HepG2 (cell line): ENCODE data around the gene PARK7. TPM values are rescaled to one million over a fixed set of nuclear protein-coding genes. Genes with fewer than 3 reads are reported as not detected.

Experiments used
- ATAC-seq: fragments of 200-7000 bp; cut with Tn5 transposase; 3 replicates; pipeline ENCODE4 v1.9.1; 2020; ENCODE audit warnings: mild to moderate bottlenecking, moderate library complexity
- BruUV-seq: library from RNA; stranded (reverse); fragments of 400-500 nt; replicated peaks from 2 replicates; lab custom pipeline; 2021; lab: Mats Ljungman, UMichigan
- CTCF ChIA-PET: fragments of 300-600 bp; formaldehyde crosslinking; extraction: SDS; loops from one replicate; lab custom pipeline; 2021; ENCODE audit warnings: low total read pairs, inconsistent platforms, low intra/inter-chr PET ratio; lab: Yijun Ruan, JAX
- POLR2A ChIA-PET: fragments of 350-600 bp; sonication (Branson Sonifier 250); formaldehyde crosslinking; loops from one replicate; lab custom pipeline; 2020; ENCODE audit warnings: antibody characterized with exemption, inconsistent platforms; lab: Yijun Ruan, JAX
- DNase-seq: peaks from one replicate; pipeline ENCODE4 v3.0.0-alpha.2; 2015; ENCODE audit warnings: low spot score
- FAIRE-seq: peaks from 3 replicates; lab custom pipeline; 2011; peaks lifted over from hg19 to GRCh38; lab: Jason Lieb, UNC
- H2AFZ ChIP-seq: one replicate; pipeline ENCODE4 v1.6.1; 2011; ENCODE audit warnings: low read length, inconsistent platforms
- H3K27ac ChIP-seq: fragments of 300-600 bp; 3 replicates; pipeline ENCODE4 v1.8.0; 2011; ENCODE audit warnings: mixed run types, mild to moderate bottlenecking, mixed read lengths, low read length, inconsistent platforms; ENCODE audit not compliant: insufficient read depth; ENCODE audit errors: extremely low read length
- H3K27me3 ChIP-seq, 2 experiments: fragments of 200-600 bp in 1 of 2; 2 replicates in 1 of 2; 3 replicates in 1 of 2; pipeline versions ENCODE4 v1.6.0 to v1.8.0; 2011; ENCODE audit warnings: low read length in 2 of 2, mild to moderate bottlenecking in 2 of 2, moderate library complexity in 2 of 2, inconsistent platforms in 1 of 2; ENCODE audit not compliant: insufficient read depth in 2 of 2, control insufficient read depth in 1 of 2
- H3K36me3 ChIP-seq, 2 experiments: fragments of 200-600 bp in 1 of 2; replicated peaks in 1 of 2; 2 replicates in 1 of 2; 3 replicates in 1 of 2; pipeline versions ENCODE4 v1.5.1 to v1.8.0; 2011; ENCODE audit warnings: low read length in 2 of 2, inconsistent platforms in 1 of 2; ENCODE audit not compliant: insufficient read depth in 2 of 2, control insufficient read depth in 1 of 2
- H3K4me1 ChIP-seq: 2 replicates; pipeline ENCODE4 v1.5.1; 2012; ENCODE audit warnings: low read length, inconsistent platforms; ENCODE audit not compliant: insufficient read depth
- H3K4me2 ChIP-seq: 2 replicates; pipeline ENCODE4 v1.6.0; 2011; ENCODE audit warnings: low read depth, low read length, inconsistent platforms
- H3K4me3 ChIP-seq, 3 experiments: fragments of 200-600 bp in 1 of 3; sonication (generic), shearing (Covaris generic) in 1 of 3; replicated peaks in 1 of 3; 2 replicates each; pipeline ENCODE4 v1.5.1; 2011 to 2016; ENCODE audit warnings: low read length in 3 of 3, inconsistent platforms in 2 of 3, low read depth in 2 of 3, mild to moderate bottlenecking in 2 of 3, control low read depth in 1 of 3, mixed read lengths in 1 of 3; ENCODE audit not compliant: insufficient read depth in 1 of 3
- H3K79me2 ChIP-seq: one replicate; pipeline ENCODE4 v1.6.1; 2011; ENCODE audit warnings: low read length, inconsistent platforms; ENCODE audit not compliant: insufficient read depth
- H3K9ac ChIP-seq: 2 replicates; pipeline ENCODE4 v1.6.0; 2011; ENCODE audit warnings: mild to moderate bottlenecking, low read depth, low read length, inconsistent platforms; ENCODE audit not compliant: insufficient read depth
- H3K9me3 ChIP-seq: 2 replicates; pipeline ENCODE4 v1.5.1; 2012; ENCODE audit warnings: mild to moderate bottlenecking, low read length
- H4K20me1 ChIP-seq: 2 replicates; pipeline ENCODE4 v1.6.0; 2011; ENCODE audit warnings: inconsistent platforms, mild to moderate bottlenecking, low read length, moderate library complexity; ENCODE audit not compliant: insufficient read depth
- DNMT3B ChIP-seq: conservative IDR thresholded peaks from 2 replicates; pipeline ENCODE4 v1.6.1; 2016; ENCODE audit warnings: missing biosample characterization, control low read depth
- FOXM1 ChIP-seq: sonication (generic); formaldehyde crosslinking; IDR thresholded peaks from 2 replicates; pipeline ENCODE4 v1.5.0; 2020; ENCODE audit warnings: missing genetic modification reagents
- JDP2 ChIP-seq: sonication (generic); formaldehyde crosslinking; IDR thresholded peaks from 2 replicates; pipeline ENCODE4 v1.8.1; 2022; ENCODE audit warnings: missing genetic modification reagents, borderline replicate concordance
- MBNL3 ChIP-seq: fragments of 250-450 bp; sonication (Bioruptor Pico); conservative IDR thresholded peaks from 2 replicates; pipeline ENCODE4 v1.8.0; 2022; ENCODE audit warnings: mild to moderate bottlenecking, inconsistent platforms
- MYC ChIP-seq: sonication (generic); formaldehyde crosslinking; IDR thresholded peaks from 2 replicates; pipeline ENCODE4 v1.9.0; 2021; ENCODE audit warnings: missing genetic modification reagents, borderline replicate concordance
- NFE2L2 ChIP-seq: fragments of 150-350 bp; IDR thresholded peaks from 2 replicates; pipeline ENCODE4 v1.6.1; 2014; ENCODE audit warnings: low read length
- NFIC ChIP-seq: IDR thresholded peaks from 2 replicates; pipeline ENCODE4 v1.6.1; 2012; ENCODE audit warnings: mild to moderate bottlenecking, low read length, inconsistent platforms
- PAF1 ChIP-seq: IDR thresholded peaks from 2 replicates; pipeline ENCODE4 v1.6.1; 2016; ENCODE audit warnings: missing genetic modification reagents, missing compliant biosample characterization
- PHB2 ChIP-seq: fragments of 450-650 bp; IDR thresholded peaks from 2 replicates; pipeline ENCODE4 v1.6.1; 2018; ENCODE audit not compliant: partially characterized antibody
- POLR2A ChIP-seq, 2 experiments: IDR thresholded peaks; 2 replicates each; pipeline ENCODE4 v1.6.1; 2011; ENCODE audit warnings: low read depth in 2 of 2, low read length in 2 of 2, mild to moderate bottlenecking in 1 of 2, moderate library complexity in 1 of 2; ENCODE audit not compliant: insufficient read depth in 1 of 2
- RBAK ChIP-seq: sonication (generic); formaldehyde crosslinking; IDR thresholded peaks from 2 replicates; pipeline ENCODE4 v1.5.1; 2020; ENCODE audit warnings: mild to moderate bottlenecking, missing genetic modification reagents
- RBFOX2 ChIP-seq: fragments of 200-400 bp; formaldehyde crosslinking; IDR thresholded peaks from 2 replicates; pipeline ENCODE4 v1.6.1; 2017; ENCODE audit warnings: low read depth, mild to moderate bottlenecking, low read length
- RXRB ChIP-seq: IDR thresholded peaks from 2 replicates; pipeline ENCODE4 v1.6.1; 2016; ENCODE audit warnings: borderline replicate concordance, missing genetic modification reagents, missing compliant biosample characterization
- SPEN ChIP-seq: sonication (generic); formaldehyde crosslinking; IDR thresholded peaks from 2 replicates; pipeline ENCODE4 v1.5.1; 2020; ENCODE audit warnings: low read depth, mild to moderate bottlenecking, missing genetic modification reagents
- ZBTB7A ChIP-seq: sonication (generic); formaldehyde crosslinking; IDR thresholded peaks from 2 replicates; pipeline ENCODE4 v1.8.0; 2022; ENCODE audit warnings: mild to moderate bottlenecking, missing genetic modification reagents
- ZNF382 ChIP-seq: sonication (generic); formaldehyde crosslinking; IDR thresholded peaks from 2 replicates; pipeline ENCODE4 v1.5.0; 2020; ENCODE audit warnings: missing genetic modification reagents, mild to moderate bottlenecking, borderline replicate concordance
- ZNF709 ChIP-seq: sonication (generic); formaldehyde crosslinking; IDR thresholded peaks from 2 replicates; pipeline ENCODE4 v1.5.0; 2020; ENCODE audit warnings: mild to moderate bottlenecking, missing genetic modification reagents
- ZNF720 ChIP-seq: sonication (generic); formaldehyde crosslinking; IDR thresholded peaks from 2 replicates; pipeline ENCODE4 v1.4.0; 2020; ENCODE audit warnings: missing genetic modification reagents
- WGBS: methylation state at CpG from one replicate; pipeline ENCODE4 v1.1.6; 2017; ENCODE audit warnings: low lambda C conversion rate; 5-methylcytosine and 5-hydroxymethylcytosine counted together
- in situ Hi-C: cut with HindIII; loops from 2 replicates; pipeline ENCODE4 v1.10.0; 2017; ENCODE audit warnings: low pct_unique_long_range_greater_than_20kb; ENCODE audit not compliant: extremely low pct_ligation_motif_present
- intact Hi-C: fragments of 100-400 bp; cut with micrococcal nuclease; formaldehyde crosslinking; loops from one replicate; pipeline ENCODE4 v1.10.0; 2022; ENCODE audit not compliant: unreplicated experiment
- polyA plus RNA-seq, 8 experiments: library from polyadenylated mRNA; depleted of rRNA in 3 of 8; stranded (reverse) in 7 of 8; unstranded in 1 of 8; fragments of >200 nt; fragmentation: Illumina TruSeq in 4 of 8; extraction: Trizol in 4 of 8; gene quantifications; 2 replicates each; pipeline versions ENCODE4 v1.2.1 to v1.2.3, GENCODE V29; 2011 to 2016; ENCODE audit warnings: low read depth in 4 of 8, missing spikeins in 1 of 8, mixed read lengths in 1 of 8; ENCODE audit not compliant: insufficient read depth in 1 of 8
- total RNA-seq, 5 experiments: library from RNA; depleted of rRNA; stranded (reverse); fragments of >200 nt; fragmentation: Illumina TruSeq; extraction: Trizol; gene quantifications; 2 replicates each; pipeline ENCODE4 v1.2.3, GENCODE V29; 2016; ENCODE audit warnings: low read depth in 1 of 5
- TF ChIP-seq, protein P1 (sequence below): IDR thresholded peaks from 2 replicates; pipeline ENCODE4 v1.6.1; 2016; ENCODE audit warnings: low read depth, control low read depth
- TF ChIP-seq, protein P2 (sequence below): sonication (generic); formaldehyde crosslinking; IDR thresholded peaks from 2 replicates; pipeline ENCODE4 v1.8.0; 2022; ENCODE audit warnings: mild to moderate bottlenecking, missing genetic modification reagents; ENCODE audit not compliant: insufficient replicate concordance
- TF ChIP-seq, protein P3 (sequence below): sonication (generic); formaldehyde crosslinking; IDR thresholded peaks from 2 replicates; pipeline ENCODE4 v1.4.0; 2020; ENCODE audit warnings: missing genetic modification reagents
- TF ChIP-seq, protein P4 (sequence below): sonication (generic); formaldehyde crosslinking; IDR thresholded peaks from 2 replicates; pipeline ENCODE4 v1.4.0; 2020; ENCODE audit warnings: missing genetic modification reagents, borderline replicate concordance

Gene PARK7
- total and polyA plus RNA-seq, 2 of the 13 experiments (the other 11 are each of a cell fraction or from before 2014, with no cell fraction given), result 212 to 296 TPM

DNA sequence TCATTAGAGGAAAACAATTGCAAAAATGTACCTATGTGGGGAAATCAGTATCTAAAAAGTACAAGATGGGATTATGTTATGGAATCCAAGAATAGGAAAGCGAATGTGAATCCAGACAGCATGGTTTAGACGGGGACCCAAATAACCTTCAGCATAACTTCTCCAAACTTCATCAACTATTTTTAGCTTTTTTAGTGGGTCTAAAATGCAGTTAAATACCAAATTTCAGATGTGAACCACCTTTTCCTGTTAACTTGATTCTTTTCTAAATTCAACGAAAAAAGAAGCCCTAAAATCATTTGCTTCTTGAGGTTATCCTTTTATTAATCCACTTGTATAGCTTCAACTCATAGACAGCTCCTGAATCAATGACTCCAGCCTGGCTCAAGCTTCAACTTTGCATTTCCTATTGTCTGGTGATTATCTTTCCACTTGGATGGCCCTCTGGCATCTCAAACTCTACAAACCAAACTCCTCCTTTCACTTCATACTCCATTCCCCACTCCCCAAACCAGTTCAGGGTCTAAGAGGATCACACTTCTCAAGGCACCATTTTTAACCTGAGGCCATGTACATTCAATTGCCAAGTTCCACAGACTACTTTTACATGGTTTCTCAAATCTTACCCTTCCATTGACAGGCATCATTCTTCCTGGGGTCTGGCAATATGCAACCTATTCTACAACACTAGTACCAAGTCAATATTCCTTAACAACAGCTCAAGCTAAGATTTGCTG lies 57.1 kb downstream of the PARK7 start:
- FAIRE-seq (no peak), ATAC-seq (no peak), DNase-seq (no peak)
- WGBS, result 24% methylated on average over 3 of the region's 3 CpGs
- H3K4me1 ChIP-seq, result peaks cover 74% of the 10 kb centered on the region
- H3K4me2 ChIP-seq, result peak overlapping the region; percentile 74
- peaks cover 13 to 60% of the 10 kb centered on the region in 2 experiments for H3K36me3 ChIP-seq
- intact Hi-C loops (no loop called here), in situ Hi-C loops (loop anchor here (10.0 kb wide), 1 partner anchor 296 kb away; the partner anchor contains the start of gene SLC45A1)
- H3K27ac ChIP-seq, result peak overlapping the region; percentile 60
- peak overlapping the region; percentile 88 to 100 (median 94); a peak in 5 of 6 replicates for H3K4me3 ChIP-seq
- no TSS peak for BruUV-seq
- H3K79me2 ChIP-seq, result peaks cover 99% of the 10 kb centered on the region
- H4K20me1 ChIP-seq, result peaks cover 100% of the 10 kb centered on the region
- H2AFZ ChIP-seq, result no peak overlapping the region
- H3K27me3 ChIP-seq, result no peaks in the 10 kb centered on the region; a peak in 1 of 5 replicates
- CTCF ChIA-PET, result no interaction called here
- POLR2A ChIA-PET, result interaction anchor here (0.9 to 6.9 kb wide), 12 partner anchors 9 to 297 kb away, joined by 3 to 99 read pairs (median 6); partner anchors contain the start of gene ERRFI1
- no peaks in the 10 kb centered on the region for H3K9me3 ChIP-seq
- H3K9ac ChIP-seq, result peak overlapping the region; percentile 53
- TF ChIP-seq DNMT3B (CRISPR knock-in tag) (0 out of 2 replicates have a peak, but pooled peaks have one; percentile 16), JDP2 (CRISPR knock-in tag) (no peak), NFIC (peak; percentile 42; the same call in 1 of the 2 replicates), MBNL3 (CRISPR knock-in tag) (no peak), PAF1 (CRISPR knock-in tag) (peak; percentile 83), ZNF382 (CRISPR knock-in tag) (no peak), MYC (CRISPR knock-in tag) (no peak), RBFOX2 (peak; percentile 95), POLR2A (IDR thresholded peaks at IDR 0.05; ENCODE audit: insufficient read depth in 1 of 2, low read depth in 2 of 2, low read length in 2 of 2) (peak in 1 of 2 experiments; percentile 54; a peak in 1 of 4 replicates), ZNF720 (CRISPR knock-in tag) (no peak), NFE2L2 (no peak), RBAK (no peak), SPEN (CRISPR knock-in tag) (no peak), ZNF709 (no peak), RXRB (CRISPR knock-in tag) (no peak), PHB2 (no peak), ZBTB7A (CRISPR knock-in tag) (no peak), FOXM1 (no peak)
- TF ChIP-seq, protein P1, sequence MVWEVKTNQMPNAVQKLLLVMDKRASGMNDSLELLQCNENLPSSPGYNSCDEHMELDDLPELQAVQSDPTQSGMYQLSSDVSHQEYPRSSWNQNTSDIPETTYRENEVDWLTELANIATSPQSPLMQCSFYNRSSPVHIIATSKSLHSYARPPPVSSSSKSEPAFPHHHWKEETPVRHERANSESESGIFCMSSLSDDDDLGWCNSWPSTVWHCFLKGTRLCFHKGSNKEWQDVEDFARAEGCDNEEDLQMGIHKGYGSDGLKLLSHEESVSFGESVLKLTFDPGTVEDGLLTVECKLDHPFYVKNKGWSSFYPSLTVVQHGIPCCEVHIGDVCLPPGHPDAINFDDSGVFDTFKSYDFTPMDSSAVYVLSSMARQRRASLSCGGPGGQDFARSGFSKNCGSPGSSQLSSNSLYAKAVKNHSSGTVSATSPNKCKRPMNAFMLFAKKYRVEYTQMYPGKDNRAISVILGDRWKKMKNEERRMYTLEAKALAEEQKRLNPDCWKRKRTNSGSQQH, result 0 out of 2 replicates have a peak, but pooled peaks have one; percentile 30
- TF ChIP-seq, protein P2, sequence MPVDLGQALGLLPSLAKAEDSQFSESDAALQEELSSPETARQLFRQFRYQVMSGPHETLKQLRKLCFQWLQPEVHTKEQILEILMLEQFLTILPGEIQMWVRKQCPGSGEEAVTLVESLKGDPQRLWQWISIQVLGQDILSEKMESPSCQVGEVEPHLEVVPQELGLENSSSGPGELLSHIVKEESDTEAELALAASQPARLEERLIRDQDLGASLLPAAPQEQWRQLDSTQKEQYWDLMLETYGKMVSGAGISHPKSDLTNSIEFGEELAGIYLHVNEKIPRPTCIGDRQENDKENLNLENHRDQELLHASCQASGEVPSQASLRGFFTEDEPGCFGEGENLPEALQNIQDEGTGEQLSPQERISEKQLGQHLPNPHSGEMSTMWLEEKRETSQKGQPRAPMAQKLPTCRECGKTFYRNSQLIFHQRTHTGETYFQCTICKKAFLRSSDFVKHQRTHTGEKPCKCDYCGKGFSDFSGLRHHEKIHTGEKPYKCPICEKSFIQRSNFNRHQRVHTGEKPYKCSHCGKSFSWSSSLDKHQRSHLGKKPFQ, result no peak
- TF ChIP-seq, protein P3, sequence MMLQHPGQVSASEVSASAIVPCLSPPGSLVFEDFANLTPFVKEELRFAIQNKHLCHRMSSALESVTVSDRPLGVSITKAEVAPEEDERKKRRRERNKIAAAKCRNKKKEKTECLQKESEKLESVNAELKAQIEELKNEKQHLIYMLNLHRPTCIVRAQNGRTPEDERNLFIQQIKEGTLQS (CRISPR knock-in tag), result no peak
- TF ChIP-seq, protein P4, sequence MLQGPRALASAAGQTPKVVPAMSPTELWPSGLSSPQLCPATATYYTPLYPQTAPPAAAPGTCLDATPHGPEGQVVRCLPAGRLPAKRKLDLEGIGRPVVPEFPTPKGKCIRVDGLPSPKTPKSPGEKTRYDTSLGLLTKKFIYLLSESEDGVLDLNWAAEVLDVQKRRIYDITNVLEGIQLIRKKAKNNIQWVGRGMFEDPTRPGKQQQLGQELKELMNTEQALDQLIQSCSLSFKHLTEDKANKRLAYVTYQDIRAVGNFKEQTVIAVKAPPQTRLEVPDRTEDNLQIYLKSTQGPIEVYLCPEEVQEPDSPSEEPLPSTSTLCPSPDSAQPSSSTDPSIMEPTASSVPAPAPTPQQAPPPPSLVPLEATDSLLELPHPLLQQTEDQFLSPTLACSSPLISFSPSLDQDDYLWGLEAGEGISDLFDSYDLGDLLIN (CRISPR knock-in tag), result no peak
